HCT116 (cell line): ENCODE measurements around the gene CD58. TPM values are rescaled to one million over a fixed set of nuclear protein-coding genes. Genes with fewer than 3 reads are reported as not detected.

ENCODE experiments used
- ATAC-seq: fragments of 200-7000 bp; cut with Tn5 transposase; 2 replicates; pipeline ENCODE4 v1.9.1; 2020; ENCODE audit warnings: mild to moderate bottlenecking, moderate library complexity
- BruUV-seq: library from RNA; stranded (reverse); fragments of 400-500 nt; replicated peaks from 2 replicates; lab custom pipeline; 2021; lab: Mats Ljungman, UMichigan
- CTCF ChIA-PET: fragments of 300-600 bp; sonication (Branson Sonifier 250); formaldehyde crosslinking; loops from one replicate; lab custom pipeline; 2021; ENCODE audit warnings: antibody characterized with exemption; lab: Charles Lee
- POLR2A ChIA-PET: fragments of 300-600, 350-600 bp; sonication (Branson Sonifier 250); formaldehyde crosslinking; loops from one replicate; lab custom pipeline; 2021; ENCODE audit warnings: antibody characterized with exemption; lab: Charles Lee
- RAD21 ChIA-PET, 2 experiments: fragments of 300-600 bp; sonication (Branson Sonifier 250); formaldehyde crosslinking; loops; one replicate each; lab custom pipeline; 2023; ENCODE audit warnings: low total read pairs in 2 of 2; ENCODE audit not compliant: uncharacterized antibody in 2 of 2, unreplicated experiment in 2 of 2, low non-redundant PET in 1 of 2; lab: Charles Lee
- DNase-seq: peaks from one replicate; pipeline ENCODE4 v3.0.0-alpha.2; 2010; ENCODE audit warnings: low read depth, low spot score
- H2AFZ ChIP-seq: fragments of 200-600 bp; shearing (Covaris generic), sonication (generic); 2 replicates; pipeline ENCODE4 v1.6.1; 2017; ENCODE audit warnings: low read depth, mixed run types, mixed read lengths, antibody characterized with exemption, low read length; ENCODE audit not compliant: poor library complexity, severe bottlenecking
- H3K27ac ChIP-seq: 2 replicates; pipeline ENCODE4 v1.5.1; 2012; ENCODE audit warnings: low read depth, low read length
- H3K27me3 ChIP-seq: fragments of 200-600 bp; sonication (generic); 2 replicates; pipeline ENCODE4 v1.6.1; 2016; ENCODE audit warnings: mixed run types, low read length, mixed read lengths; ENCODE audit not compliant: insufficient read depth
- H3K36me3 ChIP-seq, 2 experiments: fragments of 200-500 bp in 1 of 2; fragments of 200-600 bp in 1 of 2; sonication (Bioruptor generic) in 1 of 2; sonication (generic) in 1 of 2; 2 replicates each; pipeline versions ENCODE4 v1.5.1 to v1.6.1; 2014 to 2016; ENCODE audit warnings: low read length in 2 of 2, inconsistent platforms in 1 of 2, mixed read lengths in 1 of 2, mixed run types in 1 of 2; ENCODE audit not compliant: insufficient read depth in 2 of 2, control insufficient read depth in 1 of 2
- H3K4me1 ChIP-seq, 2 experiments: fragments of 200-600 bp in 1 of 2; sonication (generic) in 1 of 2; 2 replicates each; pipeline versions ENCODE4 v1.5.1 to v1.6.1; 2012 to 2017; ENCODE audit warnings: low read length in 2 of 2, inconsistent platforms in 1 of 2, mild to moderate bottlenecking in 1 of 2, mixed read lengths in 1 of 2, mixed run types in 1 of 2, moderate library complexity in 1 of 2; ENCODE audit not compliant: insufficient read depth in 2 of 2, control insufficient read depth in 1 of 2
- H3K4me2 ChIP-seq: fragments of 200-600 bp; sonication (generic); 2 replicates; pipeline ENCODE4 v1.6.1; 2017; ENCODE audit warnings: mixed run types, low read length, mixed read lengths
- H3K4me3 ChIP-seq, 2 experiments: fragments of 200-600 bp in 1 of 2; sonication (generic) in 1 of 2; replicated peaks in 1 of 2; 2 replicates each; pipeline ENCODE4 v1.5.1; 2011 to 2016; ENCODE audit warnings: low read length in 2 of 2, control low read depth in 1 of 2, low read depth in 1 of 2, mild to moderate bottlenecking in 1 of 2, mixed read lengths in 1 of 2, mixed run types in 1 of 2
- H3K79me2 ChIP-seq: fragments of 200-600 bp; sonication (generic); 2 replicates; pipeline ENCODE4 v1.6.1; 2017; ENCODE audit warnings: mild to moderate bottlenecking, mixed run types, low read length, moderate library complexity, mixed read lengths; ENCODE audit not compliant: insufficient read depth
- H3K9ac ChIP-seq: fragments of 200-600 bp; sonication (generic); 2 replicates; pipeline ENCODE4 v1.6.1; 2016; ENCODE audit warnings: low read length, mixed read lengths
- H3K9me2 ChIP-seq: fragments of 200-600 bp; sonication (generic), shearing (Covaris generic); 2 replicates; pipeline ENCODE4 v1.6.1; 2017; ENCODE audit warnings: mixed run types, mild to moderate bottlenecking, moderate library complexity; ENCODE audit not compliant: insufficient read depth
- H3K9me3 ChIP-seq, 2 experiments: fragments of 200-500 bp in 1 of 2; fragments of 200-600 bp in 1 of 2; sonication (Bioruptor generic) in 1 of 2; sonication (generic) in 1 of 2; 2 replicates each; pipeline ENCODE4 v1.6.1; 2014 to 2017; ENCODE audit warnings: low read length in 2 of 2, mixed read lengths in 2 of 2, inconsistent platforms in 1 of 2, low read depth in 1 of 2, mild to moderate bottlenecking in 1 of 2, mixed run types in 1 of 2, moderate library complexity in 1 of 2; ENCODE audit not compliant: control insufficient read depth in 1 of 2, insufficient read depth in 1 of 2
- H4K20me1 ChIP-seq: fragments of 200-600 bp; sonication (generic), shearing (Covaris generic); 2 replicates; pipeline ENCODE4 v1.6.1; 2017; ENCODE audit warnings: mixed run types, mild to moderate bottlenecking, moderate library complexity; ENCODE audit not compliant: insufficient read depth
- ATF3 ChIP-seq: IDR thresholded peaks from 2 replicates; pipeline ENCODE4 v1.6.1; 2012
- CBX3 ChIP-seq: IDR thresholded peaks from 2 replicates; pipeline ENCODE4 v1.6.1; 2012; ENCODE audit warnings: low read depth
- CEBPB ChIP-seq: IDR thresholded peaks from 2 replicates; pipeline ENCODE4 v1.6.1; 2012; ENCODE audit warnings: low read depth
- EGR1 ChIP-seq: IDR thresholded peaks from 2 replicates; pipeline ENCODE4 v1.6.1; 2012; ENCODE audit warnings: low read depth
- ELF1 ChIP-seq: IDR thresholded peaks from 2 replicates; pipeline ENCODE4 v1.6.1; 2012; ENCODE audit warnings: low read depth, borderline replicate concordance
- EZH2 ChIP-seq: fragments of 200-600 bp; sonication (generic); IDR thresholded peaks from 2 replicates; pipeline ENCODE4 v1.6.1; 2017; ENCODE audit warnings: antibody characterized with exemption, mixed run types
- FOSL1 ChIP-seq: IDR thresholded peaks from 2 replicates; pipeline ENCODE4 v1.6.1; 2012; ENCODE audit warnings: low read depth
- JUND ChIP-seq: IDR thresholded peaks from 2 replicates; pipeline ENCODE4 v1.6.1; 2012
- POLR2A ChIP-seq: IDR thresholded peaks from 2 replicates; pipeline ENCODE4 v1.7.0; 2011; ENCODE audit warnings: borderline replicate concordance; ENCODE audit not compliant: insufficient read depth, insufficient read length; ENCODE audit errors: extremely low read depth
- POLR2AphosphoS5 ChIP-seq: IDR thresholded peaks from 2 replicates; pipeline ENCODE4 v1.6.1; 2011; ENCODE audit warnings: mild to moderate bottlenecking, low read depth, low read length, moderate library complexity
- SIN3A ChIP-seq: IDR thresholded peaks from 2 replicates; pipeline ENCODE4 v1.6.1; 2012; ENCODE audit warnings: low read depth
- SP1 ChIP-seq: IDR thresholded peaks from 2 replicates; pipeline ENCODE4 v1.6.1; 2012; ENCODE audit warnings: low read depth
- SRF ChIP-seq: IDR thresholded peaks from 2 replicates; pipeline ENCODE4 v1.6.1; 2012; ENCODE audit warnings: low read depth
- TCF7L2 ChIP-seq: IDR thresholded peaks from 2 replicates; pipeline ENCODE4 v1.7.0; 2011; ENCODE audit warnings: borderline replicate concordance, inconsistent platforms; ENCODE audit not compliant: insufficient read depth, insufficient read length; ENCODE audit errors: extremely low read depth
- ZFX ChIP-seq: fragments of 450-650 bp; IDR thresholded peaks from 2 replicates; pipeline ENCODE4 v1.6.1; 2017
- ZNF274 ChIP-seq: fragments of 200-500 bp; sonication (Bioruptor generic); IDR thresholded peaks from 2 replicates; pipeline ENCODE4 v1.6.1; 2014; ENCODE audit warnings: mild to moderate bottlenecking, low read depth, low read length, inconsistent platforms
- intact Hi-C: fragments of 100-400 bp; cut with micrococcal nuclease; formaldehyde crosslinking; loops from 2 replicates; pipeline ENCODE4 v1.10.0; 2022
- total RNA-seq: library from RNA; stranded (reverse); gene quantifications from one replicate; pipeline ENCODE4 v1.2.1, GENCODE V29; 2021; ENCODE audit not compliant: unreplicated experiment
- TF ChIP-seq, protein P1 (sequence below): IDR thresholded peaks from 2 replicates; pipeline ENCODE4 v1.6.1; 2012; ENCODE audit warnings: low read depth
- TF ChIP-seq, protein P2 (sequence below), 3 experiments: fragments of 200-600 bp in 1 of 3; sonication (generic) in 1 of 3; IDR thresholded peaks in 2 of 3; conservative IDR thresholded peaks in 1 of 3; 2 replicates each; pipeline ENCODE4 v1.5.1; 2012 to 2017; ENCODE audit warnings: low read depth in 2 of 3, low read length in 2 of 3, antibody characterized with exemption in 1 of 3, borderline replicate concordance in 1 of 3, control low read depth in 1 of 3, mild to moderate bottlenecking in 1 of 3, mixed read lengths in 1 of 3, mixed run types in 1 of 3, moderate library complexity in 1 of 3; ENCODE audit not compliant: insufficient read depth in 1 of 3

The CD58 gene
- total RNA-seq, 1 experiment from 2014 or later, result 18.0 TPM

DNA sequence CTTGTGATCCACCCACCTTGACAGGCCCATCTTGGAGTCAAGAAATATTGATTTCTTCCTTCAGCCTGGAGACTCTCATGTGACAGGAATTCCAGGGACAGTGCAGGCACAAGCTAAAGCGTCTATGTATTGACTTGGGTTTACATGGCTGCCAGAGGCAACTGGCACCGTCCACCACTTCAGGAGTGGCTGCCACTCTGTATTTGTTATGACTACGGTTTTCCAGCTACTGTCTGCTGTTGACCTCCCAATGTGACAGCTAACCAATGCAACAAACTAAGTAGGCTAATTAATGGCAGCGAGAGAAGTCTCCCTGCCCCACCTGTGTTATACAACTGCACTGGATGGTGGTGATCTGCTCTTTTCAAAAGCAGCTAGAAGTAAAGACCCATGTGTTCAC, 56.9 kb downstream of the CD58 start:
- Histone ChIP-seq H3K79me2 (no peaks in the 10 kb centered on the region), H3K4me1 (peaks cover 19 to 25% of the 10 kb centered on the region in 2 experiments), H4K20me1 (no peaks in the 10 kb centered on the region), H3K9me3 (no peaks in the 10 kb centered on the region), H3K4me2 (no peak overlapping the region), H3K9ac (no peak overlapping the region), H3K9me2 (no peaks in the 10 kb centered on the region), H2AFZ (no peak overlapping the region), H3K27ac (no peak overlapping the region), H3K27me3 (no peaks in the 10 kb centered on the region), H3K36me3 (no peaks in the 10 kb centered on the region), H3K4me3 (no peak overlapping the region)
- TF ChIP-seq ZFX, result no peak
- no peak for TF ChIP-seq EZH2
- no peak for TF ChIP-seq SRF
- TF ChIP-seq, protein P1, sequence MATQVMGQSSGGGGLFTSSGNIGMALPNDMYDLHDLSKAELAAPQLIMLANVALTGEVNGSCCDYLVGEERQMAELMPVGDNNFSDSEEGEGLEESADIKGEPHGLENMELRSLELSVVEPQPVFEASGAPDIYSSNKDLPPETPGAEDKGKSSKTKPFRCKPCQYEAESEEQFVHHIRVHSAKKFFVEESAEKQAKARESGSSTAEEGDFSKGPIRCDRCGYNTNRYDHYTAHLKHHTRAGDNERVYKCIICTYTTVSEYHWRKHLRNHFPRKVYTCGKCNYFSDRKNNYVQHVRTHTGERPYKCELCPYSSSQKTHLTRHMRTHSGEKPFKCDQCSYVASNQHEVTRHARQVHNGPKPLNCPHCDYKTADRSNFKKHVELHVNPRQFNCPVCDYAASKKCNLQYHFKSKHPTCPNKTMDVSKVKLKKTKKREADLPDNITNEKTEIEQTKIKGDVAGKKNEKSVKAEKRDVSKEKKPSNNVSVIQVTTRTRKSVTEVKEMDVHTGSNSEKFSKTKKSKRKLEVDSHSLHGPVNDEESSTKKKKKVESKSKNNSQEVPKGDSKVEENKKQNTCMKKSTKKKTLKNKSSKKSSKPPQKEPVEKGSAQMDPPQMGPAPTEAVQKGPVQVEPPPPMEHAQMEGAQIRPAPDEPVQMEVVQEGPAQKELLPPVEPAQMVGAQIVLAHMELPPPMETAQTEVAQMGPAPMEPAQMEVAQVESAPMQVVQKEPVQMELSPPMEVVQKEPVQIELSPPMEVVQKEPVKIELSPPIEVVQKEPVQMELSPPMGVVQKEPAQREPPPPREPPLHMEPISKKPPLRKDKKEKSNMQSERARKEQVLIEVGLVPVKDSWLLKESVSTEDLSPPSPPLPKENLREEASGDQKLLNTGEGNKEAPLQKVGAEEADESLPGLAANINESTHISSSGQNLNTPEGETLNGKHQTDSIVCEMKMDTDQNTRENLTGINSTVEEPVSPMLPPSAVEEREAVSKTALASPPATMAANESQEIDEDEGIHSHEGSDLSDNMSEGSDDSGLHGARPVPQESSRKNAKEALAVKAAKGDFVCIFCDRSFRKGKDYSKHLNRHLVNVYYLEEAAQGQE, result no peak
- TF ChIP-seq ZNF274, result no peak
- TF ChIP-seq FOSL1, result no peak
- TF ChIP-seq, protein P2, sequence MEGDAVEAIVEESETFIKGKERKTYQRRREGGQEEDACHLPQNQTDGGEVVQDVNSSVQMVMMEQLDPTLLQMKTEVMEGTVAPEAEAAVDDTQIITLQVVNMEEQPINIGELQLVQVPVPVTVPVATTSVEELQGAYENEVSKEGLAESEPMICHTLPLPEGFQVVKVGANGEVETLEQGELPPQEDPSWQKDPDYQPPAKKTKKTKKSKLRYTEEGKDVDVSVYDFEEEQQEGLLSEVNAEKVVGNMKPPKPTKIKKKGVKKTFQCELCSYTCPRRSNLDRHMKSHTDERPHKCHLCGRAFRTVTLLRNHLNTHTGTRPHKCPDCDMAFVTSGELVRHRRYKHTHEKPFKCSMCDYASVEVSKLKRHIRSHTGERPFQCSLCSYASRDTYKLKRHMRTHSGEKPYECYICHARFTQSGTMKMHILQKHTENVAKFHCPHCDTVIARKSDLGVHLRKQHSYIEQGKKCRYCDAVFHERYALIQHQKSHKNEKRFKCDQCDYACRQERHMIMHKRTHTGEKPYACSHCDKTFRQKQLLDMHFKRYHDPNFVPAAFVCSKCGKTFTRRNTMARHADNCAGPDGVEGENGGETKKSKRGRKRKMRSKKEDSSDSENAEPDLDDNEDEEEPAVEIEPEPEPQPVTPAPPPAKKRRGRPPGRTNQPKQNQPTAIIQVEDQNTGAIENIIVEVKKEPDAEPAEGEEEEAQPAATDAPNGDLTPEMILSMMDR (IDR thresholded peaks at IDR 0.05 in 2 of 3, conservative IDR thresholded peaks at IDR 0.05 in 1 of 3; ENCODE audit: borderline replicate concordance in 1 of 3, insufficient read depth in 1 of 3, low read depth in 2 of 3, low read length in 2 of 3), result no peak
- TF ChIP-seq POLR2AphosphoS5, result no peak
- TF ChIP-seq ELF1, result no peak
- TF ChIP-seq SP1, result no peak
- TF ChIP-seq SIN3A, result no peak
- TF ChIP-seq JUND, result no peak
- no peak for TF ChIP-seq CEBPB
- no peak for TF ChIP-seq EGR1
- no peak for TF ChIP-seq POLR2A
- TF ChIP-seq ATF3, result no peak
- TF ChIP-seq TCF7L2, result no peak
- TF ChIP-seq CBX3, result no peak
- CTCF ChIA-PET, result interaction anchor here (1.7 kb wide), 1 partner anchor 15 kb away, joined by 6 read pairs; no protein-coding TSS in a partner anchor
- no peak for DNase-seq
- ATAC-seq, result no peak
- POLR2A ChIA-PET, result no interaction called here
- intact Hi-C loops, result no loop called here
- RAD21 ChIA-PET, result no interaction called here
- no TSS peak for BruUV-seq
